H1 (cell line): ENCODE measurements around the gene B9D1. TPM values are rescaled to one million over a fixed set of nuclear protein-coding genes. Genes with fewer than 3 reads are reported as not detected.

Experiments
- CTCF ChIA-PET: fragments of 300-600 bp; sonication (Branson Sonifier 250); formaldehyde crosslinking; loops from one replicate; lab custom pipeline; 2021; ENCODE audit not compliant: partially characterized antibody; lab: Charles Lee
- POLR2A ChIA-PET: fragments of 300-600 bp; sonication (Branson Sonifier 250); formaldehyde crosslinking; loops from one replicate; lab custom pipeline; 2021; ENCODE audit warnings: inconsistent platforms; ENCODE audit not compliant: partially characterized antibody; lab: Charles Lee
- DNase-seq, 2 experiments: peaks; one replicate each; pipeline versions ENCODE4 v3.0.0 to v3.0.0-alpha.2; 2010 to 2022; ENCODE audit warnings: low spot score in 2 of 2, low read depth in 1 of 2, mixed read lengths in 1 of 2
- FAIRE-seq: peaks from 2 replicates; lab custom pipeline; 2011; peaks lifted over from hg19 to GRCh38; lab: Jason Lieb, UNC
- H2AFZ ChIP-seq: 2 replicates; pipeline ENCODE4 v1.8.1; 2012; ENCODE audit warnings: low read length, inconsistent platforms
- H2AK5ac ChIP-seq: 2 replicates; pipeline ENCODE4 v1.6.1; 2013; ENCODE audit warnings: low read depth, low read length
- H2BK120ac ChIP-seq: replicated peaks from 2 replicates; pipeline ENCODE3; 2013; ENCODE audit warnings: low read depth, low read length, inconsistent platforms
- H2BK12ac ChIP-seq: 2 replicates; pipeline ENCODE4 v1.6.1; 2013; ENCODE audit warnings: low read depth, low read length
- H2BK15ac ChIP-seq: 2 replicates; pipeline ENCODE4 v1.6.1; 2013; ENCODE audit warnings: low read length
- H2BK20ac ChIP-seq: 2 replicates; pipeline ENCODE4 v1.6.1; 2013; ENCODE audit warnings: low read length
- H2BK5ac ChIP-seq: 2 replicates; pipeline ENCODE4 v1.6.1; 2013; ENCODE audit warnings: low read depth, low read length
- H3K14ac ChIP-seq: 2 replicates; pipeline ENCODE4 v1.6.1; 2013; ENCODE audit warnings: inconsistent platforms; ENCODE audit not compliant: insufficient read length
- H3K18ac ChIP-seq: 2 replicates; pipeline ENCODE4 v1.6.1; 2013; ENCODE audit warnings: low read length; ENCODE audit errors: extremely low read depth
- H3K23ac ChIP-seq: 2 replicates; pipeline ENCODE4 v1.6.1; 2013; ENCODE audit warnings: inconsistent platforms; ENCODE audit not compliant: insufficient read length
- H3K23me2 ChIP-seq: 2 replicates; pipeline ENCODE4 v1.6.1; 2013; ENCODE audit warnings: low read depth, low read length
- H3K27ac ChIP-seq: 2 replicates; pipeline ENCODE4 v1.6.1; 2011; ENCODE audit warnings: low read depth, low read length, inconsistent platforms
- H3K27me3 ChIP-seq, 4 experiments: replicated peaks in 1 of 4; 1 replicate in 1 of 4; 2 replicates in 3 of 4; pipeline versions ENCODE4 v1.6.1 to v1.8.1; 2011 to 2013; ENCODE audit warnings: low read length in 3 of 4, mild to moderate bottlenecking in 3 of 4, inconsistent platforms in 2 of 4, mixed read lengths in 2 of 4, moderate library complexity in 1 of 4; ENCODE audit not compliant: control insufficient read depth in 3 of 4, insufficient read depth in 3 of 4; ENCODE audit errors: extremely low read depth in 1 of 4
- H3K36me3 ChIP-seq, 4 experiments: 2 replicates each; pipeline versions ENCODE4 v1.6.1 to v1.8.1; 2011 to 2013; ENCODE audit warnings: mild to moderate bottlenecking in 4 of 4, low read length in 3 of 4, moderate library complexity in 2 of 4, control low read depth in 1 of 4, inconsistent platforms in 1 of 4; ENCODE audit not compliant: insufficient read depth in 4 of 4, control insufficient read depth in 2 of 4
- H3K4ac ChIP-seq: replicated peaks from 2 replicates; pipeline ENCODE3; 2013; ENCODE audit warnings: low read length, low read depth, mixed read lengths, inconsistent platforms; ENCODE audit not compliant: insufficient read length
- H3K4me1 ChIP-seq, 4 experiments: replicated peaks in 1 of 4; 1 replicate in 1 of 4; 2 replicates in 3 of 4; pipeline versions ENCODE4 v1.6.1 to v1.8.1; 2011 to 2013; ENCODE audit warnings: low read length in 3 of 4, inconsistent platforms in 2 of 4, mixed read lengths in 1 of 4; ENCODE audit not compliant: insufficient read depth in 4 of 4, control insufficient read depth in 3 of 4
- H3K4me2 ChIP-seq, 2 experiments: 2 replicates each; pipeline versions ENCODE4 v1.6.1 to v1.8.1; 2011 to 2013; ENCODE audit warnings: low read depth in 2 of 2, low read length in 2 of 2, control low read depth in 1 of 2, inconsistent platforms in 1 of 2, mild to moderate bottlenecking in 1 of 2; ENCODE audit not compliant: insufficient read depth in 1 of 2
- H3K4me3 ChIP-seq, 4 experiments: fragments of 200-600, 300-600 bp in 1 of 4; sonication (generic), shearing (Covaris generic), sonication (Bioruptor Twin) in 1 of 4; 2 replicates each; pipeline versions ENCODE4 v1.5.1 to v1.8.1; 2011 to 2016; ENCODE audit warnings: low read length in 4 of 4, low read depth in 3 of 4, control low read depth in 2 of 4, inconsistent platforms in 2 of 4, mild to moderate bottlenecking in 2 of 4, mixed read lengths in 1 of 4, moderate library complexity in 1 of 4; ENCODE audit not compliant: insufficient read depth in 2 of 4; ENCODE audit errors: extremely low read depth in 1 of 4
- H3K56ac ChIP-seq: replicated peaks from 2 replicates; pipeline ENCODE3; 2013; ENCODE audit warnings: low read depth, mild to moderate bottlenecking, mixed read lengths, low read length, inconsistent platforms; ENCODE audit not compliant: insufficient read length
- H3K79me1 ChIP-seq: 2 replicates; pipeline ENCODE4 v1.6.1; 2013; ENCODE audit warnings: low read depth, low read length, control low read depth
- H3K79me2 ChIP-seq, 2 experiments: 2 replicates each; pipeline versions ENCODE4 v1.6.1 to v1.8.1; 2012 to 2013; ENCODE audit warnings: low read length in 2 of 2, mild to moderate bottlenecking in 2 of 2, inconsistent platforms in 1 of 2; ENCODE audit not compliant: insufficient read depth in 2 of 2, control insufficient read depth in 1 of 2
- H3K9ac ChIP-seq, 4 experiments: replicated peaks in 1 of 4; 1 replicate in 1 of 4; 2 replicates in 3 of 4; pipeline versions ENCODE4 v1.6.1 to v1.8.1; 2011 to 2013; ENCODE audit warnings: low read depth in 3 of 4, low read length in 3 of 4, control low read depth in 2 of 4, mild to moderate bottlenecking in 2 of 4, moderate library complexity in 2 of 4, inconsistent platforms in 1 of 4; ENCODE audit errors: extremely low read depth in 1 of 4
- H3K9me3 ChIP-seq, 2 experiments: 2 replicates each; pipeline versions ENCODE4 v1.6.1 to v1.8.1; 2012 to 2013; ENCODE audit warnings: mild to moderate bottlenecking in 2 of 2, moderate library complexity in 2 of 2, control low read depth in 1 of 2, inconsistent platforms in 1 of 2, low read depth in 1 of 2, low read length in 1 of 2, mixed read lengths in 1 of 2; ENCODE audit not compliant: insufficient read depth in 2 of 2
- H4K20me1 ChIP-seq, 2 experiments: replicated peaks in 1 of 2; 2 replicates each; pipeline versions ENCODE3 to v1.8.1; 2011 to 2013; ENCODE audit warnings: inconsistent platforms in 2 of 2, low read length in 2 of 2, mild to moderate bottlenecking in 1 of 2; ENCODE audit not compliant: insufficient read depth in 2 of 2, control insufficient read depth in 1 of 2
- H4K5ac ChIP-seq: 2 replicates; pipeline ENCODE4 v1.6.1; 2013; ENCODE audit warnings: low read length, low read depth, mixed read lengths, inconsistent platforms; ENCODE audit not compliant: insufficient read length
- H4K8ac ChIP-seq: 2 replicates; pipeline ENCODE4 v1.8.0; 2013; ENCODE audit warnings: mild to moderate bottlenecking, moderate library complexity, low read length, inconsistent platforms; ENCODE audit not compliant: insufficient read depth; ENCODE audit errors: extremely low read depth
- H4K91ac ChIP-seq: replicated peaks from 2 replicates; pipeline ENCODE3; 2013; ENCODE audit warnings: low read length, mixed read lengths, inconsistent platforms; ENCODE audit not compliant: insufficient read length
- BRCA1 ChIP-seq: IDR thresholded peaks from 2 replicates; pipeline ENCODE4 v1.6.1; 2012; ENCODE audit warnings: low read depth, low read length, improper control_type of control experiment
- CHD2 ChIP-seq: IDR thresholded peaks from 2 replicates; pipeline ENCODE4 v1.6.1; 2012; ENCODE audit warnings: low read length, improper control_type of control experiment
- FOSL1 ChIP-seq: IDR thresholded peaks from 2 replicates; pipeline ENCODE4 v1.6.1; 2011; ENCODE audit warnings: mild to moderate bottlenecking, low read depth, low read length, moderate library complexity; ENCODE audit not compliant: insufficient read depth
- HDAC6 ChIP-seq: IDR thresholded peaks from one replicate; pipeline ENCODE4 v1.7.1; 2012; ENCODE audit warnings: low read depth, mild to moderate bottlenecking, inconsistent platforms, low read length, moderate library complexity
- KDM4A ChIP-seq: IDR thresholded peaks from one replicate; pipeline ENCODE4 v1.7.1; 2012; ENCODE audit warnings: low read depth, mild to moderate bottlenecking, moderate library complexity, low read length, inconsistent platforms; ENCODE audit not compliant: severe bottlenecking
- KDM5A ChIP-seq: fragments of 200-600 bp; IDR thresholded peaks from 2 replicates; pipeline ENCODE4 v1.7.1; 2012; ENCODE audit warnings: mild to moderate bottlenecking, low read length, inconsistent platforms, mixed read lengths
- POLR2A ChIP-seq, 2 experiments: IDR thresholded peaks; 1 replicate in 1 of 2; 2 replicates in 1 of 2; pipeline ENCODE4 v1.6.1; 2011; ENCODE audit warnings: low read depth in 2 of 2, low read length in 2 of 2, mild to moderate bottlenecking in 2 of 2; ENCODE audit errors: control extremely low read depth in 1 of 2
- WGBS, 2 experiments: shearing (Covaris generic) in 1 of 2; methylation state at CpG; one replicate each; pipeline versions ENCODE4 v1.1.6 to v1.1.7; 2013 to 2015; ENCODE audit warnings: low lambda C conversion rate in 2 of 2, mixed read lengths in 2 of 2, inconsistent platforms in 1 of 2, low coverage in 1 of 2, missing lambda C conversion rate in 1 of 2; ENCODE audit not compliant: insufficient replicate concordance in 2 of 2, insufficient coverage in 1 of 2, insufficient read length in 1 of 2; ENCODE audit errors: extremely low coverage in 1 of 2, missing lambda C conversion rate in 1 of 2; 5-methylcytosine and 5-hydroxymethylcytosine counted together
- polyA plus RNA-seq, 7 experiments: library from polyadenylated mRNA; depleted of rRNA in 3 of 7; stranded (reverse) in 5 of 7; unstranded in 2 of 7; fragments of >200 nt in 5 of 7; fragments of 200-250 nt in 2 of 7; gene quantifications; 1 replicate in 5 of 7; 2 replicates in 1 of 7; 4 replicates in 1 of 7; pipeline versions ENCODE4 v1.2.1 to v1.2.3, GENCODE V29; 2011 to 2013; ENCODE audit warnings: missing spikeins in 2 of 7, mixed read lengths in 2 of 7
- total RNA-seq: library from RNA; stranded (reverse); fragmentation: NEBNext Ultra II Directional; extraction: Animal tissue kit (Norgen Biotek cat#: 25700); gene quantifications from 2 replicates; pipeline ENCODE4 v1.2.1, GENCODE V29; 2021

Gene B9D1
- total and polyA plus RNA-seq, 2 of the 8 experiments (the other 6 are each of a cell fraction or from before 2014, with no cell fraction given) = 24.6 to 65.7 TPM

- Histone ChIP-seq H3K4ac (no peak overlapping the region), H2BK12ac (no peak overlapping the region), H2BK15ac (no peak overlapping the region), H3K79me1 (no peaks in the 10 kb centered on the region), H3K4me2 (no peak overlapping the region), H2AK5ac (no peak overlapping the region), H2BK120ac (no peak overlapping the region), H3K14ac (no peak overlapping the region), H3K23me2 (no peaks in the 10 kb centered on the region), H4K91ac (no peak overlapping the region), H3K56ac (no peak overlapping the region), H3K9ac (no peak overlapping the region), H3K18ac (no peak overlapping the region), H3K27ac (no peak overlapping the region), H3K23ac (no peak overlapping the region), H3K36me3 (peaks cover 0 to 4% (median 0%) of the 10 kb centered on the region in 4 experiments; a peak in 2 of 8 replicates), H3K9me3 (no peaks in the 10 kb centered on the region), H2BK5ac (no peak overlapping the region), H4K5ac (no peak overlapping the region), H4K20me1 (no peaks in the 10 kb centered on the region), H3K4me3 (no peak overlapping the region), H3K79me2 (no peaks in the 10 kb centered on the region), H2AFZ (no peak overlapping the region)
- WGBS, 2 experiments = 100% methylated on average over 4 of the region's 4 CpGs; no CpG with 5 or more reads in 1 of the 2 experiments
- no peak for FAIRE-seq
- CTCF ChIA-PET = interaction anchor here (0.7 to 4.3 kb wide), 4 partner anchors 10 to 60 kb away, joined by 3 to 40 read pairs (median 5); no protein-coding TSS in a partner anchor
- POLR2A ChIA-PET = no interaction called here
- no peak for TF ChIP-seq POLR2A (IDR thresholded peaks at IDR 0.05; ENCODE audit: control extremely low read depth in 1 of 2, low read depth in 2 of 2, low read length in 2 of 2)
- TF ChIP-seq HDAC6 = no peak
- TF ChIP-seq CHD2 = no peak
- no peak for TF ChIP-seq BRCA1
- no peak for TF ChIP-seq KDM5A
- TF ChIP-seq FOSL1 = no peak
- no peak for TF ChIP-seq KDM4A
- TF ChIP-seq, all 59 proteins: peak for 0
- H3K27me3 ChIP-seq = no peaks in the 10 kb centered on the region
- H2BK20ac ChIP-seq = no peak overlapping the region
- H3K4me1 ChIP-seq = peaks cover 0 to 3% (median 0%) of the 10 kb centered on the region in 4 experiments; a peak in 1 of 7 replicates
- no peak overlapping the region for H4K8ac ChIP-seq
- DNase-seq = no peak
Measured at GRCh38 chr17:19331134-19331533, 31.4 kb downstream of the B9D1 start.
